WI38 (cell line): ENCODE data around the gene BCKDK.

Experiments used
- H3K4me3 ChIP-seq: 2 replicates; pipeline ENCODE4 v1.5.1; 2011; ENCODE audit warnings: low read depth, mild to moderate bottlenecking, control low read depth, low read length
- CTCF ChIP-seq: IDR thresholded peaks from 2 replicates; pipeline ENCODE4 v1.5.1; 2012; ENCODE audit warnings: low read depth, mild to moderate bottlenecking, control low read depth, low read length

Gene BCKDK

DNA sequence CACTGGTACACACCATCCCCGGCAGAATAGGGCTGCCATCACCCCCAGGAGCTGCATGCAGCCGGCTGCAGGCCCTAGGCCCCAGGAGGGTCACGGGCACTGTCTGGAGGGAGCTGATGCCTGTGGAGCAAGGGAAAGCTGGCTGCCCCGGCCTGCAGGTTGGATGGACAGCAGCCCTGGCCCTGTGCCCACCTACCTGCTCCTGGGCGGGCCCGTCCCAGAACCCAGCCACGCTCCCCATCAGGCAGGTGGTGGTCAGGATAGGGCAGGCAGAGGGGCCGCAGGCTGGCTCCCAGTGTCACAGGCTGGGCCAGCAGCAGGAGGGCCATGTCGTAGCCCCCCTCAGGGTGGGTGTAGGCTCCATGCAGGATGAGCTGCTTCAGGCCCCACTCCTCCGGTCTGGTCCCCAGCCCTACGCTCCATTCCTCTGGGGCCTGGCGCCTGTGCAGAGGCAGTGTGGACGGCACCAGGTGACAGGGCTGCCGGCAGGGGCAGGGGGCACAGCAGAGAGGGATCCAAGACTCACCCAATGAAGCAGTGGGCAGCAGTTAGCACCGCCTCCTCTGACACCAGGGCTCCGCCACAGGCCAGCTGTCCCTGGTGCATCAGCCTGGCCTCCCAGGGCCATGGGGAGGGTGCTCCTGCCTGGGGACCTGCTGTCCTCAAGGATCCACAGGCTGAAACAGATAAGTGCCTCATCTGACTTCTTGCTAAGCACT, 23.4 kb upstream of the BCKDK start:
- H3K4me3 ChIP-seq: no peak overlapping the region
- no peak for TF ChIP-seq CTCF

DNA sequence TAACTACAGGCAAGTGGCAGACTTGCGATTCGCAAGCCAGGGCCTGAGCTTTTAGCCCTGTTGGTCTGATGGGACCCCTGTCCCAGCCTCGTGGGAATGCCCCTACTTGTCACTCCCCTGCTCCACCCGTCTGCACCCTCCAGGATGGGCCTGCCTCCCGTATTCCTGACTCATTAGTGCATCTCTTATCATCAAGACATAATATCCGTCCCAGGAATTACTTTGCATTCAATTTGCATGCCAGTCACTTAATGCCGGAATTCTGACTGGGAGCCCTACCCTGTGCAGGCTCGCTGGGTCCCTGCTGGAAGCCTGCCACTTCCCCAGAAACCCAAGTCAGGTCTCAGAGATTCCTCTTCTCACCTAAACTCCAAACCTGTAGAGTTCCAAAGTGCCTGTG, 22.8 kb upstream of the BCKDK start:
- no peak for TF ChIP-seq CTCF
- no peak overlapping the region for H3K4me3 ChIP-seq

- no peak overlapping the region for H3K4me3 ChIP-seq
- no peak for TF ChIP-seq CTCF
Measured at GRCh38 chr16:31085873-31086628, 22.1 kb upstream of the BCKDK start.

DNA sequence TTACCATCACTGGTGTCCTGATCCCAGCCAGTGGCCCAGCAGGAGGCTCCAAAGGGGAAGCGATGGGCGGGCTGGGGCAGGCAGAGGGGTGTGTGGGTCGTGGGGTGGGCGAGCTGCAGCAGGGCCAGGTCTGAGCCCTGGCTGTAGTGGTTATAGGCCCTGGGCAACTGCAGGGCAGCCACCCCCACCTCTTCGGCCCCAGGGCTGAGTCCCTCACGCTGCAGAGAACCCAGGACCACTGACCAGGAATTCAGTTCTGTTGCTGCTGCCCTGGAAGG, 21.6 kb upstream of the BCKDK start:
- H3K4me3 ChIP-seq: no peak overlapping the region
- TF ChIP-seq CTCF: no peak

DNA sequence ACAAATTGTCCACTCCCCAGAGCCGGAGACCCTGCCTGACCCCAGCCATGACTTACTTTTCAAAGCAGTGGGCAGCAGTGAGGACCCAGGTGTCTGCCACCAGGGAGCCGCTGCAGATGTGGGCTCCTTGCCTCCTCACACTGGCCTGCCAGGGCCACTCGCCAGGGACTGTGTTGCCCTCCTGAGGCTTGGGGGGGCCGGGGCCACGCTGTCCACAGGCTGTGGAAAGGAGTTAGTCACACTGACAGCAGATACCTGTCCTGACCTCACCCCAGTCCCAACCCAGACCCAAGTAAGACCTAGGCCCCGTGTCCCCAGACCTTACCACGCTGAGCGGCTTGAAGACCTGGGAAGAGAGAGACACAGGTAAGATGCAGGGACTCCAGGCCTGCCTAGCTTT, 20.7 kb upstream of the BCKDK start:
- H3K4me3 ChIP-seq: no peak overlapping the region
- TF ChIP-seq CTCF: no peak

DNA sequence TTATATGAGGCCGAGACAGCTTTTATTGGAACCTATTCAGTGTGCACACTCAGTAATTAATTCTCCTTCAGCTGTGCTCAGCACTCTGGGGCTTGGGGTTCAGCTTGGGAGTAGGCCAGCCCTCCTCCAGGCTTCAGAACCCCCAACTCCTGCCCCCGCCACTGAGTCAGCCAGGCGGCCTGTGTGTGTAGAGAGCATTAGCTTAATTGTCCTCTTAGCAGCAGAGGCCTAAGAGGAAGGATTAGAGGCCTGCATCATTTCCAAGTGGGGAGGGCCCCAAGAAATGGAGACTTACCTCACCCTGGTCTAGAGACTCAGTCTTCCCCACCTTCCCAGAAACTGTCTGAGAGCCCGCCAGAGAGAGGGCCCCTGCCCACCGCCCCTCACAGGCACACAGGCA, 20.2 kb upstream of the BCKDK start:
- H3K4me3 ChIP-seq: no peak overlapping the region
- TF ChIP-seq CTCF: no peak

GRCh38 chr16:31088459-31089183, 19.6 kb upstream of the BCKDK start, which contains the start of gene PRSS53:
Gene PRSS53 (minus strand): TSS chr16:31088943. CDS start chr16:31088809, 134 bp downstream.
- no peak within 1 kb of the TSS for H3K4me3 ChIP-seq

More at GRCh38 chr16:31088459-31089183, 19.6 kb upstream of the BCKDK start, which contains the start of gene PRSS53:
- no peak for TF ChIP-seq CTCF
